ENCODE data around the gene ARHGEF39.
A peak's percentile ranks its signal among the peaks of the same experiment; 100 is the strongest.

Gene ARHGEF39

GRCh38 chr9:35673132-35674024 is 8.4 kb upstream of the ARHGEF39 start, which contains the start of gene CA9:
Gene CA9, plus strand, starts transcription at chr9:35673928. Its CDS starts 32 bp downstream, at chr9:35673960.
- DNase-seq (ENCODE audit: low spot score) = no peak
- Histone ChIP-seq H3K36me3 (ENCODE audit: low read depth) (peaks cover 14% of the 10 kb centered on the region; the same call in 1 of the 2 replicates), H3K4me1 (ENCODE audit: insufficient read depth, poor library complexity, severe bottlenecking) (peaks cover 15% of the 10 kb centered on the region), H3K9me3 (ENCODE audit: severe bottlenecking) (no peaks in the 10 kb centered on the region), H3K27me3 (ENCODE audit: insufficient read depth, poor library complexity, severe bottlenecking) (no peaks in the 10 kb centered on the region), H3K4me3 (ENCODE audit: severe bottlenecking) (peak within 1 kb of the TSS; percentile 40), H3K27ac (ENCODE audit: poor library complexity, severe bottlenecking) (peak within 1 kb of the TSS; percentile 74)
- peak; percentile 71 for ATAC-seq (ENCODE audit: low read depth)
- TF ChIP-seq, protein P1, sequence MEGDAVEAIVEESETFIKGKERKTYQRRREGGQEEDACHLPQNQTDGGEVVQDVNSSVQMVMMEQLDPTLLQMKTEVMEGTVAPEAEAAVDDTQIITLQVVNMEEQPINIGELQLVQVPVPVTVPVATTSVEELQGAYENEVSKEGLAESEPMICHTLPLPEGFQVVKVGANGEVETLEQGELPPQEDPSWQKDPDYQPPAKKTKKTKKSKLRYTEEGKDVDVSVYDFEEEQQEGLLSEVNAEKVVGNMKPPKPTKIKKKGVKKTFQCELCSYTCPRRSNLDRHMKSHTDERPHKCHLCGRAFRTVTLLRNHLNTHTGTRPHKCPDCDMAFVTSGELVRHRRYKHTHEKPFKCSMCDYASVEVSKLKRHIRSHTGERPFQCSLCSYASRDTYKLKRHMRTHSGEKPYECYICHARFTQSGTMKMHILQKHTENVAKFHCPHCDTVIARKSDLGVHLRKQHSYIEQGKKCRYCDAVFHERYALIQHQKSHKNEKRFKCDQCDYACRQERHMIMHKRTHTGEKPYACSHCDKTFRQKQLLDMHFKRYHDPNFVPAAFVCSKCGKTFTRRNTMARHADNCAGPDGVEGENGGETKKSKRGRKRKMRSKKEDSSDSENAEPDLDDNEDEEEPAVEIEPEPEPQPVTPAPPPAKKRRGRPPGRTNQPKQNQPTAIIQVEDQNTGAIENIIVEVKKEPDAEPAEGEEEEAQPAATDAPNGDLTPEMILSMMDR (IDR thresholded peaks at IDR 0.05; ENCODE audit: poor library complexity, severe bottlenecking) = no peak

DNA sequence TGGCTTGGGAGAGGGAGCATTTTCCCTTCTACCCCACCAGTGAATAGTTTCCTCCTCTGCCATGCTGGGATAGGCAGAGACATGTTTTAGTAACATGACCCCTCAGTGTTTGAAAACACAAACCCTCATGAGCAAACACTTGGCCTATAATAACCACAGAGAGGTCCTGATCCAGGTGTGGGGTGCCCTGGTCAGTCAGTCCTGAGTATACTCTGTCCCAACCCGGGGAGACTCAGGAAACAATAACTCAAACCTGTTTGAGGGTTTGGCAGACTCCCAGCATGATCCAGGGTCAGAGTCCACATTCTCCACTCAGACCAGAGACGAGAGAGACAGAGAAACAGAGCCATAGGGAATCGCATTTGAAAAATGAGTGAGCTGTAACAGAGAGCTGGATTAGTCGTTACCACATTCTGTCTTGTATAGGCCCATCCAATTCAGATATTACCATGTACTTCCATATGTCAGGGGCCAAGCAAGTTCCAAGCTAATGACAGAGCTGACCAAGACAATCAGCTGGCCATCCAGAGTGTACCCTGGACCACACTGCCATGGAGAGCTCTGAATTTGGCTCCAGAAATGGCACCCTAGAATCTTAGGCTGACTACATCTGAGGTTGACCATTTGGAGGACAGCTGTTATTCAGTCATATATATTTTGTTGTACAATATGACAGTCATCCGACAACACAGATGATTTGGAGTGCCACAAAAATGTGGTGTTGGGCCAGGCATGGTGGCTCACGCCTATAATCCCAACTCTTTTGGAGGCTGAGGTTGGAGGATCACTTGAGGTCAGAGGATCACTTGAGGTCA is 4.5 kb upstream of the ARHGEF39 start:
- DNase-seq (ENCODE audit: low spot score) = no peak
- H3K36me3 ChIP-seq (ENCODE audit: low read depth) = no peaks in the 10 kb centered on the region
- TF ChIP-seq, protein P1 (IDR thresholded peaks at IDR 0.05; ENCODE audit: poor library complexity, severe bottlenecking) = no peak
- peak overlapping the region; percentile 61 for H3K27ac ChIP-seq (ENCODE audit: poor library complexity, severe bottlenecking)
- H3K4me3 ChIP-seq (ENCODE audit: severe bottlenecking) = no peak overlapping the region
- H3K4me1 ChIP-seq (ENCODE audit: insufficient read depth, poor library complexity, severe bottlenecking) = peaks cover 22% of the 10 kb centered on the region
- no peaks in the 10 kb centered on the region for H3K27me3 ChIP-seq (ENCODE audit: insufficient read depth, poor library complexity, severe bottlenecking)
- peak; percentile 44 for ATAC-seq (ENCODE audit: low read depth)
- no peaks in the 10 kb centered on the region for H3K9me3 ChIP-seq (ENCODE audit: severe bottlenecking)

- ATAC-seq (ENCODE audit: low read depth) (no peak), DNase-seq (ENCODE audit: low spot score) (no peak)
- peaks cover 26% of the 10 kb centered on the region for H3K4me1 ChIP-seq (ENCODE audit: insufficient read depth, poor library complexity, severe bottlenecking)
- no peaks in the 10 kb centered on the region for H3K36me3 ChIP-seq (ENCODE audit: low read depth)
- TF ChIP-seq, protein P1 (IDR thresholded peaks at IDR 0.05; ENCODE audit: poor library complexity, severe bottlenecking) = no peak
- no peaks in the 10 kb centered on the region for H3K9me3 ChIP-seq (ENCODE audit: severe bottlenecking)
- H3K27me3 ChIP-seq (ENCODE audit: insufficient read depth, poor library complexity, severe bottlenecking) = no peaks in the 10 kb centered on the region
- H3K4me3 ChIP-seq (ENCODE audit: severe bottlenecking) = no peak overlapping the region
- H3K27ac ChIP-seq (ENCODE audit: poor library complexity, severe bottlenecking) = no peak overlapping the region
These were observed 2.9 kb upstream of the ARHGEF39 start for GRCh38 chr9:35667939-35668338.

DNA sequence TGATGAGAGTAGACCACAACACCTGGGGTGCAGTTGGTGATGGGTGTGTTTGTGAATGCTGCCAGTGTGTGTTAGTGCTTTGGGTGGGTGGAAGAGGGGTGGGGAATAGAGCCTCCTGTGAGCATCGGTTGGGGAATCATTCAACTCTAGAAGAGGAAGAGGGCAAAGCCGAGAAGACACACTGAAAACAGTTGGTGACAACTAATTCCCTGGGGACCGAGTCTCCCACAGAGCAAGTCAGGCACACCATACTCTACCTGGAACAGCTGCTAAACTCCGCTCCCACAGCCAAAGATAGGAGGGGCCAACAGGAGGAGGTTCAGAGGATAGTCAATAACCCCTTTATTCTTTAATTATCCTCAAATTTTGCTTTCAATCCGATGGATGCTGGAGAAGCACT is 1.6 kb upstream of the ARHGEF39 start:
- Histone ChIP-seq H3K9me3 (ENCODE audit: severe bottlenecking) (no peaks in the 10 kb centered on the region), H3K4me3 (ENCODE audit: severe bottlenecking) (no peak overlapping the region), H3K27me3 (ENCODE audit: insufficient read depth, poor library complexity, severe bottlenecking) (no peaks in the 10 kb centered on the region), H3K27ac (ENCODE audit: poor library complexity, severe bottlenecking) (no peak overlapping the region), H3K36me3 (ENCODE audit: low read depth) (peaks cover 11% of the 10 kb centered on the region), H3K4me1 (ENCODE audit: insufficient read depth, poor library complexity, severe bottlenecking) (peaks cover 24% of the 10 kb centered on the region)
- no peak for DNase-seq (ENCODE audit: low spot score)
- no peak for ATAC-seq (ENCODE audit: low read depth)
- TF ChIP-seq, protein P1 (IDR thresholded peaks at IDR 0.05; ENCODE audit: poor library complexity, severe bottlenecking) = no peak

All from RWPE2 (cell line).